H9 (cell line): ENCODE results near the gene GLB1L3. TPM values are rescaled to one million over a fixed set of nuclear protein-coding genes. Genes with fewer than 3 reads are reported as not detected.

ENCODE experiments used
- DNase-seq: peaks from one replicate; pipeline ENCODE4 v3.0.0-alpha.2; 2017
- H2AFZ ChIP-seq: one replicate; pipeline ENCODE4 v1.6.1; 2013; ENCODE audit warnings: mild to moderate bottlenecking, low read length, control low read depth, moderate library complexity
- H2AK5ac ChIP-seq: 2 replicates; pipeline ENCODE4 v1.6.1; 2013; ENCODE audit warnings: low read length, control low read depth, mixed read lengths; ENCODE audit not compliant: insufficient read length
- H2BK120ac ChIP-seq: one replicate; pipeline ENCODE4 v1.6.1; 2013; ENCODE audit warnings: low read depth, mild to moderate bottlenecking, low read length, control low read depth, inconsistent platforms; ENCODE audit not compliant: poor library complexity, severe bottlenecking
- H2BK12ac ChIP-seq: 2 replicates; pipeline ENCODE4 v1.6.1; 2013; ENCODE audit warnings: low read length, control low read depth, mixed read lengths, low read depth; ENCODE audit not compliant: insufficient read length
- H2BK15ac ChIP-seq: 2 replicates; pipeline ENCODE4 v1.6.1; 2013; ENCODE audit warnings: low read depth, low read length, control low read depth
- H2BK20ac ChIP-seq: one replicate; pipeline ENCODE4 v1.6.1; 2013; ENCODE audit warnings: low read depth, mild to moderate bottlenecking, low read length, control low read depth, inconsistent platforms; ENCODE audit not compliant: poor library complexity, severe bottlenecking
- H2BK5ac ChIP-seq: 2 replicates; pipeline ENCODE4 v1.6.1; 2013; ENCODE audit warnings: low read length, control low read depth, mixed read lengths; ENCODE audit not compliant: insufficient read length
- H3K14ac ChIP-seq: 2 replicates; pipeline ENCODE4 v1.6.1; 2013; ENCODE audit warnings: low read length, control low read depth; ENCODE audit not compliant: insufficient read depth
- H3K18ac ChIP-seq: 2 replicates; pipeline ENCODE4 v1.6.1; 2013; ENCODE audit warnings: low read depth, mild to moderate bottlenecking, mixed read lengths, low read length, control low read depth; ENCODE audit not compliant: insufficient read length
- H3K23ac ChIP-seq: 2 replicates; pipeline ENCODE4 v1.6.1; 2013; ENCODE audit warnings: low read length, control low read depth, mixed read lengths, low read depth; ENCODE audit not compliant: insufficient read length
- H3K23me2 ChIP-seq: 2 replicates; pipeline ENCODE4 v1.6.1; 2013; ENCODE audit warnings: low read depth, mild to moderate bottlenecking, mixed read lengths, low read length, control low read depth; ENCODE audit not compliant: insufficient read length, poor library complexity, severe bottlenecking
- H3K27ac ChIP-seq: 2 replicates; pipeline ENCODE4 v1.5.1; 2013; ENCODE audit warnings: low read length, control low read depth, mixed read lengths, low read depth; ENCODE audit not compliant: insufficient read length
- H3K27me3 ChIP-seq: 2 replicates; pipeline ENCODE4 v1.6.1; 2013; ENCODE audit warnings: low read length, control low read depth, inconsistent platforms; ENCODE audit not compliant: insufficient read depth
- H3K4ac ChIP-seq: 2 replicates; pipeline ENCODE4 v1.6.1; 2013; ENCODE audit warnings: low read depth, mild to moderate bottlenecking, control low read depth, inconsistent platforms, low read length, moderate library complexity
- H3K4me1 ChIP-seq: 2 replicates; pipeline ENCODE4 v1.6.1; 2013; ENCODE audit warnings: low read length, control low read depth, inconsistent platforms; ENCODE audit not compliant: insufficient read depth
- H3K4me2 ChIP-seq: 2 replicates; pipeline ENCODE4 v1.6.1; 2013; ENCODE audit warnings: low read length, control low read depth, mixed read lengths; ENCODE audit not compliant: insufficient read length, insufficient read depth
- H3K56ac ChIP-seq: 2 replicates; pipeline ENCODE4 v1.6.1; 2013; ENCODE audit warnings: low read depth, mild to moderate bottlenecking, mixed read lengths, low read length, control low read depth; ENCODE audit not compliant: insufficient read length
- H3K79me1 ChIP-seq: 2 replicates; pipeline ENCODE4 v1.6.1; 2013; ENCODE audit warnings: low read depth, mild to moderate bottlenecking, moderate library complexity, low read length, control low read depth, inconsistent platforms; ENCODE audit not compliant: insufficient read depth, poor library complexity, severe bottlenecking
- H3K79me2 ChIP-seq: 2 replicates; pipeline ENCODE4 v1.6.1; 2013; ENCODE audit warnings: low read length, control low read depth, inconsistent platforms; ENCODE audit not compliant: insufficient read depth
- H3K9ac ChIP-seq: 2 replicates; pipeline ENCODE4 v1.6.1; 2013; ENCODE audit warnings: low read length, control low read depth, mixed read lengths; ENCODE audit not compliant: insufficient read length; ENCODE audit errors: extremely low read depth
- H3K9me3 ChIP-seq: one replicate; pipeline ENCODE4 v1.6.1; 2013; ENCODE audit warnings: low read depth, low read length, inconsistent platforms; ENCODE audit not compliant: control insufficient read depth
- H3T11ph ChIP-seq: one replicate; pipeline ENCODE4 v1.6.1; 2013; ENCODE audit warnings: mild to moderate bottlenecking, low read length, control low read depth, inconsistent platforms
- H4K20me1 ChIP-seq: one replicate; pipeline ENCODE4 v1.6.1; 2013; ENCODE audit not compliant: control insufficient read depth, insufficient read length, insufficient read depth
- H4K5ac ChIP-seq: 2 replicates; pipeline ENCODE4 v1.6.1; 2013; ENCODE audit warnings: low read depth, mild to moderate bottlenecking, mixed read lengths, low read length, control low read depth; ENCODE audit not compliant: insufficient read length
- H4K8ac ChIP-seq: replicated peaks from 2 replicates; pipeline ENCODE4 v1.6.1; 2013; ENCODE audit warnings: low read length, control low read depth, mixed read lengths, low read depth; ENCODE audit not compliant: insufficient read length
- H4K91ac ChIP-seq: 2 replicates; pipeline ENCODE4 v1.6.1; 2013; ENCODE audit warnings: low read depth, mild to moderate bottlenecking, moderate library complexity, mixed read lengths, low read length, control low read depth; ENCODE audit not compliant: insufficient read length
- H3K27ac Mint-ChIP-seq, 3 experiments: 2 replicates in 2 of 3; 3 replicates in 1 of 3; pipeline ENCODE4 v1.8.0; 2020 to 2021; ENCODE audit warnings: mixed read lengths in 3 of 3, mild to moderate bottlenecking in 1 of 3, moderate library complexity in 1 of 3
- H3K27me3 Mint-ChIP-seq: 2 replicates; pipeline ENCODE4 v1.8.0; 2021; ENCODE audit warnings: low read depth, mild to moderate bottlenecking, moderate library complexity, mixed read lengths
- H3K36me3 Mint-ChIP-seq, 3 experiments: 2 replicates in 2 of 3; 3 replicates in 1 of 3; pipeline ENCODE4 v1.8.0; 2020 to 2021; ENCODE audit warnings: low read depth in 3 of 3, mixed read lengths in 3 of 3; ENCODE audit not compliant: insufficient read depth in 1 of 3
- H3K4me1 Mint-ChIP-seq, 2 experiments: 2 replicates each; pipeline ENCODE4 v1.8.0; 2020; ENCODE audit warnings: mixed read lengths in 2 of 2
- H3K4me3 Mint-ChIP-seq, 2 experiments: 2 replicates in 1 of 2; 3 replicates in 1 of 2; pipeline ENCODE4 v1.8.0; 2020 to 2021; ENCODE audit warnings: mild to moderate bottlenecking in 2 of 2, mixed read lengths in 2 of 2, moderate library complexity in 1 of 2
- H3K9me3 Mint-ChIP-seq, 2 experiments: 2 replicates in 1 of 2; 3 replicates in 1 of 2; pipeline ENCODE4 v1.8.0; 2020; ENCODE audit warnings: mild to moderate bottlenecking in 2 of 2, mixed read lengths in 2 of 2, moderate library complexity in 1 of 2
- WGBS: extraction: QIAGEN DNeasy Blood & Tissue Kit; methylation state at CpG from one replicate; pipeline ENCODE4 v1.1.7; 2013; ENCODE audit warnings: missing lambda C conversion rate, low lambda C conversion rate, mixed read lengths; ENCODE audit not compliant: insufficient read length; ENCODE audit errors: extremely low coverage; 5-methylcytosine and 5-hydroxymethylcytosine counted together
- total RNA-seq: library from RNA; stranded (reverse); gene quantifications from 2 replicates; pipeline ENCODE4 v1.2.1, GENCODE V29; 2021
- TF ChIP-seq, protein P1 (sequence below): fragments of 200-600 bp; sonication (generic); conservative IDR thresholded peaks from 3 replicates; pipeline ENCODE4 v1.8.0; 2021; ENCODE audit warnings: antibody characterized with exemption, mild to moderate bottlenecking

Gene GLB1L3
- total RNA-seq, 1 experiment from 2014 or later, result 11.2 TPM

DNA sequence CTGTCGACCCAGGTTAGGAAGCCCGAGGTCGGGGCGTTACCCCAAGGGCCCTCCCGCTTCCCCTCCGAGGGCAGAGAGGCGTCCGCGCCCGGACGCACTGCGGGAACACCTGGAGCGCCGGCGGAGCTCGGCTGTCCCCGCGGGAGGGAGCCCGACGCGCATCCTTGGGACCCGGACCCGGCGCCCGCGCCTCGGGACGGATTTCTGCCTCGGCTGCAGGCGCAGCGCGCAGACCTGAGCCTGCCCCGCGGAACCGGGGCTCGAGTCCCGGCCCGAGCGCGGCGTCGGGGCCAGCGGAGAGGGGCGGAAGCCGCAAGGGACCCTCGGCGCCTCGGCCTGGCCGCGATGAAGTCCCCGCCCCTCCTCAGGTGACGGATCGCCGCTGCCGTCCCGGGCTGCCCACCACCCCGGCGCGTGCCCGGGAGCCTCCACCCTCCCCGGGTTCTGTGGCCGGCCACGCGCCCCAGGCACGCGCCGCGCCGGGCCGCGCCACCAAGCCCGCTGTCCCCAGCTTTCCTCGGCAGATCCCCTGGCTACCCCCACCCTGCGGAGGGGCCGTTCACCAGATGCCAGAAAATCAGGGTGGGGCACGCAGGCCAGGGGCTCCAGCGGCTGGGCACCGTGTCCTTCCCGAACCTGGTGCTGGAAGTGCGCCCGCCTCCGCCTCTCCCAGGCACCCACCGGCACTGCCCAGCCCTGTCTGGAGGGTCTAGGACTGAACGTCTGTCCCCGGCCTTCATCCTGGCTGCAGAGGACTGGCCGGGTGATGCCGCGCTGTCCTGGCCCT is 410 bp downstream of the GLB1L3 start:
- no peak overlapping the region for H3K18ac ChIP-seq
- H4K91ac ChIP-seq, result no peak overlapping the region
- no peak overlapping the region for H3K14ac ChIP-seq
- Mint-ChIP-seq H3K4me3 (peak overlapping the region; percentile 96 to 99), H3K4me1 (peaks cover 35 to 43% of the 10 kb centered on the region in 2 experiments), H3K9me3 (peaks cover 0 to 4% of the 10 kb centered on the region in 2 experiments; a peak in 3 of 5 replicates), H3K27ac (peak overlapping the region in 1 of 3 experiments; percentile 98; a peak in 1 of 7 replicates), H3K27me3 (peaks cover 15% of the 10 kb centered on the region), H3K36me3 (peaks cover 7 to 12% (median 8%) of the 10 kb centered on the region in 3 experiments; a peak in 6 of 7 replicates)
- TF ChIP-seq, protein P1, sequence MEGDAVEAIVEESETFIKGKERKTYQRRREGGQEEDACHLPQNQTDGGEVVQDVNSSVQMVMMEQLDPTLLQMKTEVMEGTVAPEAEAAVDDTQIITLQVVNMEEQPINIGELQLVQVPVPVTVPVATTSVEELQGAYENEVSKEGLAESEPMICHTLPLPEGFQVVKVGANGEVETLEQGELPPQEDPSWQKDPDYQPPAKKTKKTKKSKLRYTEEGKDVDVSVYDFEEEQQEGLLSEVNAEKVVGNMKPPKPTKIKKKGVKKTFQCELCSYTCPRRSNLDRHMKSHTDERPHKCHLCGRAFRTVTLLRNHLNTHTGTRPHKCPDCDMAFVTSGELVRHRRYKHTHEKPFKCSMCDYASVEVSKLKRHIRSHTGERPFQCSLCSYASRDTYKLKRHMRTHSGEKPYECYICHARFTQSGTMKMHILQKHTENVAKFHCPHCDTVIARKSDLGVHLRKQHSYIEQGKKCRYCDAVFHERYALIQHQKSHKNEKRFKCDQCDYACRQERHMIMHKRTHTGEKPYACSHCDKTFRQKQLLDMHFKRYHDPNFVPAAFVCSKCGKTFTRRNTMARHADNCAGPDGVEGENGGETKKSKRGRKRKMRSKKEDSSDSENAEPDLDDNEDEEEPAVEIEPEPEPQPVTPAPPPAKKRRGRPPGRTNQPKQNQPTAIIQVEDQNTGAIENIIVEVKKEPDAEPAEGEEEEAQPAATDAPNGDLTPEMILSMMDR, result no peak; the same call in 2 of the 3 replicates
- H3K4me1 ChIP-seq, result peaks cover 7% of the 10 kb centered on the region; the same call in 1 of the 2 replicates
- peaks cover 8% of the 10 kb centered on the region; the same call in 1 of the 2 replicates for H3K79me2 ChIP-seq
- H2AFZ ChIP-seq, result no peak overlapping the region
- peaks cover 21% of the 10 kb centered on the region for H3K23me2 ChIP-seq
- H3K27me3 ChIP-seq, result no peaks in the 10 kb centered on the region
- H3K79me1 ChIP-seq, result no peaks in the 10 kb centered on the region
- H3K4ac ChIP-seq, result no peak overlapping the region
- H3K27ac ChIP-seq, result no peak overlapping the region
- H2BK120ac ChIP-seq, result no peak overlapping the region
- no peaks in the 10 kb centered on the region for H3K9me3 ChIP-seq
- no peak overlapping the region for H2BK5ac ChIP-seq
- no peak overlapping the region for H2BK20ac ChIP-seq
- DNase-seq, result peak; percentile 58
- H3K23ac ChIP-seq, result no peak overlapping the region
- no peak overlapping the region for H3K9ac ChIP-seq
- no peaks in the 10 kb centered on the region for H4K20me1 ChIP-seq
- H2BK15ac ChIP-seq, result no peak overlapping the region
- H3K56ac ChIP-seq, result no peak overlapping the region
- H2AK5ac ChIP-seq, result no peak overlapping the region
- no peak overlapping the region for H4K5ac ChIP-seq
- H3T11ph ChIP-seq, result no peak overlapping the region
- H4K8ac ChIP-seq, result no peak overlapping the region
- WGBS, result no CpG with 5 or more reads among the region's 88 CpGs
- H3K4me2 ChIP-seq, result peak overlapping the region; percentile 86
- H2BK12ac ChIP-seq, result no peak overlapping the region
